ENCODE data around the gene PRDM1. TPM values are rescaled to one million over a fixed set of nuclear protein-coding genes. Genes with fewer than 3 reads are reported as not detected.

The PRDM1 gene
- total and polyA plus RNA-seq, 12 donors, result 0.32 to 11.2 (median 1.9) TPM

DNA sequence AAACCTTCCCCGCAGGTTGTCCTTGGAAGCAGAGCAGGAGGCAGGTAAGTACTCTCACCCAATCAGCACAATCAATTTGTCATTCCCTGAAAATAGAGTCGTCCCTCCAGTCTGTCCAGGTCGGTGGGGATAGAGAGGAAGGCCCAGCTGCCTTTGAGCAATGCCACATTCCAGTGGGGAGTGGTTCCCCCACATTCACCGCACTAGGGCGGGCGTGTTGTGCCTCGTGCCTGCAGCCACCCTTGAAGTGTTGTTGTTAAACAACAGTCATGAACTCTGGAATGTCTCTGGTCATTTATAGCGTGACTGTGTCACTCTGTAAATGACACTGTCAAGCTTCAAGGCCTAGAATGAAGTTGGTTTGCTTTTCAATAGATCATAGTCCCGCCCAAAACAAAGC is 33.4 kb downstream of the PRDM1 start:
- Histone ChIP-seq H3K4me3 (no peak overlapping the region), H3K9me3 (no peaks in the 10 kb centered on the region), H3K27ac (no peak overlapping the region), H3K4me1 (peaks cover 0 to 42% (median 0%) of the 10 kb centered on the region in 9 donors), H3K27me3 (peaks cover 0 to 3% (median 0%) of the 10 kb centered on the region in 7 donors), H3K36me3 (no peaks in the 10 kb centered on the region)
- WGBS, 2 donors, result 78 to 84% methylated on average over 9 of the region's 9 CpGs
- intact Hi-C loops (cut with DNase I), result no loop called here
- ATAC-seq (no peak), DNase-seq (no peak)
- TF ChIP-seq, protein P1, sequence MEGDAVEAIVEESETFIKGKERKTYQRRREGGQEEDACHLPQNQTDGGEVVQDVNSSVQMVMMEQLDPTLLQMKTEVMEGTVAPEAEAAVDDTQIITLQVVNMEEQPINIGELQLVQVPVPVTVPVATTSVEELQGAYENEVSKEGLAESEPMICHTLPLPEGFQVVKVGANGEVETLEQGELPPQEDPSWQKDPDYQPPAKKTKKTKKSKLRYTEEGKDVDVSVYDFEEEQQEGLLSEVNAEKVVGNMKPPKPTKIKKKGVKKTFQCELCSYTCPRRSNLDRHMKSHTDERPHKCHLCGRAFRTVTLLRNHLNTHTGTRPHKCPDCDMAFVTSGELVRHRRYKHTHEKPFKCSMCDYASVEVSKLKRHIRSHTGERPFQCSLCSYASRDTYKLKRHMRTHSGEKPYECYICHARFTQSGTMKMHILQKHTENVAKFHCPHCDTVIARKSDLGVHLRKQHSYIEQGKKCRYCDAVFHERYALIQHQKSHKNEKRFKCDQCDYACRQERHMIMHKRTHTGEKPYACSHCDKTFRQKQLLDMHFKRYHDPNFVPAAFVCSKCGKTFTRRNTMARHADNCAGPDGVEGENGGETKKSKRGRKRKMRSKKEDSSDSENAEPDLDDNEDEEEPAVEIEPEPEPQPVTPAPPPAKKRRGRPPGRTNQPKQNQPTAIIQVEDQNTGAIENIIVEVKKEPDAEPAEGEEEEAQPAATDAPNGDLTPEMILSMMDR (IDR thresholded peaks at IDR 0.05), result no peak

- H3K36me3 ChIP-seq, result no peaks in the 10 kb centered on the region
- WGBS, 2 donors, result 84 to 93% methylated on average over 2 of the region's 2 CpGs
- intact Hi-C loops (cut with DNase I), result no loop called here
- H3K9me3 ChIP-seq, result no peaks in the 10 kb centered on the region
- no peak for ATAC-seq
- TF ChIP-seq, protein P1 (IDR thresholded peaks at IDR 0.05), result no peak
- H3K27me3 ChIP-seq, result peaks cover 0 to under 1% (median 0%) of the 10 kb centered on the region in 7 donors
- no peak for DNase-seq
- H3K4me1 ChIP-seq, result peaks cover 0 to 39% (median 0%) of the 10 kb centered on the region in 9 donors
- no peak overlapping the region for H3K27ac ChIP-seq
- H3K4me3 ChIP-seq, result no peak overlapping the region
Measured at GRCh38 chr6:106120006-106120405, 33.9 kb downstream of the PRDM1 start.

DNA sequence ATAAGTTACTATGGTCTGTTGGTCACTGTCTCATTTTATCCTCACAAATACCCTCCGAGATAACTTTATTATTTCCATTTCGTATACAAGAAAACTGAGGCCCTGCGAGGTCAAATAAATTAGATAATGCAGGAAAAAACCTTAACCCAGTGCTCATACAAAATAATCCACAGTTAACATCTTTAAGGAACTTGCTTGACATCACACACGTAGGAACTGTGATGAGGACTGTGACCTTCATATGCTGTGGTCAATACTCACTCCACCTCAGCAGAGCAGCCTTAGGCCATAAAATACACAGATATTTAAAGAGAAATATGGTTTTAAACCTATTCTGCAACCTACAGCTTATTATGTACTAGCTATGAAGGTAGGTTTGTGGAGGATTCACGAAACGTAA is 34.3 kb downstream of the PRDM1 start:
- DNase-seq, result no peak
- WGBS, 2 donors, result 96% methylated on average over 6 of the region's 6 CpGs
- TF ChIP-seq, protein P1 (IDR thresholded peaks at IDR 0.05), result no peak

DNA sequence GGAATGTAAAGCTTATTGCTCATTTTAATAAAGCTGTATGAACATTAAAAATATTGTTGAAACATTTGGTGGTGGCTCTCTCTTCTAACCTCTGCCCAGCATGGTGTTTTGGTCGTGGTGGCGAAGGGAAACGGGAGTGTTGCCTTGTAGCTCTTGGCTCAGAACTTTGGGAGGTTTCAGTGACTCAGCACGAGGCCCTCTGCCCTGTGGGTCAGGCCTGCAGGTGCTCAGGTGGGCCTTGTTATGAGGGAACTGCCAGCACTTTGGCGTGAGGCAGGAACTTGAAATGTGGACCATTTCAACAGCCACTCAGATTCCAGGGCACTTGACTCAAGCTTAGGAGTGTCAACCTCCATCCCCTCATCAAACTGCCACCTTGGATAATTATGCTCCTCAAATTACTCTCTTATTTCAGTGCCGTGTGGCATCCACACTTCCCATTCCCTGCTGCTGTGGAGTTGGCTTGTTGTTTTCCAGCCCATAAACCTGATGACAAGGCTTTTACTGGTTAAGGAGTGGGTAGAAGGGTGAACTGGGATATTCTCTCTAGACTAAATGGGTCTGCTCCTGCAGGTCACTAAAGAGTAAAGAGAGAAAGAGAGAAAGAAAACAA is 36.3 kb downstream of the PRDM1 start:
- ATAC-seq (no peak), DNase-seq (no peak)
- TF ChIP-seq, protein P1 (IDR thresholded peaks at IDR 0.05), result no peak
- Histone ChIP-seq H3K4me1 (peaks cover 0 to 21% (median 0%) of the 10 kb centered on the region in 9 donors), H3K27ac (no peak overlapping the region), H3K36me3 (no peaks in the 10 kb centered on the region), H3K27me3 (peaks cover 0 to 4% (median 0%) of the 10 kb centered on the region in 7 donors), H3K4me3 (no peak overlapping the region), H3K9me3 (no peaks in the 10 kb centered on the region)
- intact Hi-C loops (cut with DNase I), result no loop called here
- WGBS, 2 donors, result 77 to 86% methylated on average over 6 of the region's 6 CpGs

More for the DNA sequence above, 34.3 kb downstream of the PRDM1 start:
- Histone ChIP-seq H3K27me3 (no peaks in the 10 kb centered on the region), H3K4me3 (no peak overlapping the region), H3K36me3 (no peaks in the 10 kb centered on the region), H3K27ac (no peak overlapping the region), H3K9me3 (no peaks in the 10 kb centered on the region), H3K4me1 (peaks cover 0 to 35% (median 0%) of the 10 kb centered on the region in 9 donors)
- no peak for ATAC-seq
- intact Hi-C loops (cut with DNase I), result no loop called here

All from heart right ventricle (tissue), 16 donors.